HCT116 (cell line): ENCODE data around the gene PPP4R2. TPM values are rescaled to one million over a fixed set of nuclear protein-coding genes. Genes with fewer than 3 reads are reported as not detected.

Experiments
- ATAC-seq: fragments of 200-7000 bp; cut with Tn5 transposase; 2 replicates; pipeline ENCODE4 v1.9.1; 2020; ENCODE audit warnings: mild to moderate bottlenecking, moderate library complexity
- BruUV-seq: library from RNA; stranded (reverse); fragments of 400-500 nt; replicated peaks from 2 replicates; lab custom pipeline; 2021; lab: Mats Ljungman, UMichigan
- CTCF ChIA-PET: fragments of 300-600 bp; sonication (Branson Sonifier 250); formaldehyde crosslinking; loops from one replicate; lab custom pipeline; 2021; ENCODE audit warnings: antibody characterized with exemption; lab: Charles Lee
- POLR2A ChIA-PET: fragments of 300-600, 350-600 bp; sonication (Branson Sonifier 250); formaldehyde crosslinking; loops from one replicate; lab custom pipeline; 2021; ENCODE audit warnings: antibody characterized with exemption; lab: Charles Lee
- RAD21 ChIA-PET, 2 experiments: fragments of 300-600 bp; sonication (Branson Sonifier 250); formaldehyde crosslinking; loops; one replicate each; lab custom pipeline; 2023; ENCODE audit warnings: low total read pairs in 2 of 2; ENCODE audit not compliant: uncharacterized antibody in 2 of 2, unreplicated experiment in 2 of 2, low non-redundant PET in 1 of 2; lab: Charles Lee
- DNase-seq: peaks from one replicate; pipeline ENCODE4 v3.0.0-alpha.2; 2010; ENCODE audit warnings: low read depth, low spot score
- H2AFZ ChIP-seq: fragments of 200-600 bp; shearing (Covaris generic), sonication (generic); 2 replicates; pipeline ENCODE4 v1.6.1; 2017; ENCODE audit warnings: low read depth, mixed run types, mixed read lengths, antibody characterized with exemption, low read length; ENCODE audit not compliant: poor library complexity, severe bottlenecking
- H3K27ac ChIP-seq: 2 replicates; pipeline ENCODE4 v1.5.1; 2012; ENCODE audit warnings: low read depth, low read length
- H3K27me3 ChIP-seq: fragments of 200-600 bp; sonication (generic); 2 replicates; pipeline ENCODE4 v1.6.1; 2016; ENCODE audit warnings: mixed run types, low read length, mixed read lengths; ENCODE audit not compliant: insufficient read depth
- H3K36me3 ChIP-seq, 2 experiments: fragments of 200-500 bp in 1 of 2; fragments of 200-600 bp in 1 of 2; sonication (Bioruptor generic) in 1 of 2; sonication (generic) in 1 of 2; 2 replicates each; pipeline versions ENCODE4 v1.5.1 to v1.6.1; 2014 to 2016; ENCODE audit warnings: low read length in 2 of 2, inconsistent platforms in 1 of 2, mixed read lengths in 1 of 2, mixed run types in 1 of 2; ENCODE audit not compliant: insufficient read depth in 2 of 2, control insufficient read depth in 1 of 2
- H3K4me1 ChIP-seq, 2 experiments: fragments of 200-600 bp in 1 of 2; sonication (generic) in 1 of 2; 2 replicates each; pipeline versions ENCODE4 v1.5.1 to v1.6.1; 2012 to 2017; ENCODE audit warnings: low read length in 2 of 2, inconsistent platforms in 1 of 2, mild to moderate bottlenecking in 1 of 2, mixed read lengths in 1 of 2, mixed run types in 1 of 2, moderate library complexity in 1 of 2; ENCODE audit not compliant: insufficient read depth in 2 of 2, control insufficient read depth in 1 of 2
- H3K4me2 ChIP-seq: fragments of 200-600 bp; sonication (generic); 2 replicates; pipeline ENCODE4 v1.6.1; 2017; ENCODE audit warnings: mixed run types, low read length, mixed read lengths
- H3K4me3 ChIP-seq, 2 experiments: fragments of 200-600 bp in 1 of 2; sonication (generic) in 1 of 2; replicated peaks in 1 of 2; 2 replicates each; pipeline ENCODE4 v1.5.1; 2011 to 2016; ENCODE audit warnings: low read length in 2 of 2, control low read depth in 1 of 2, low read depth in 1 of 2, mild to moderate bottlenecking in 1 of 2, mixed read lengths in 1 of 2, mixed run types in 1 of 2
- H3K79me2 ChIP-seq: fragments of 200-600 bp; sonication (generic); 2 replicates; pipeline ENCODE4 v1.6.1; 2017; ENCODE audit warnings: mild to moderate bottlenecking, mixed run types, low read length, moderate library complexity, mixed read lengths; ENCODE audit not compliant: insufficient read depth
- H3K9ac ChIP-seq: fragments of 200-600 bp; sonication (generic); 2 replicates; pipeline ENCODE4 v1.6.1; 2016; ENCODE audit warnings: low read length, mixed read lengths
- H3K9me2 ChIP-seq: fragments of 200-600 bp; sonication (generic), shearing (Covaris generic); 2 replicates; pipeline ENCODE4 v1.6.1; 2017; ENCODE audit warnings: mixed run types, mild to moderate bottlenecking, moderate library complexity; ENCODE audit not compliant: insufficient read depth
- H3K9me3 ChIP-seq, 2 experiments: fragments of 200-500 bp in 1 of 2; fragments of 200-600 bp in 1 of 2; sonication (Bioruptor generic) in 1 of 2; sonication (generic) in 1 of 2; 2 replicates each; pipeline ENCODE4 v1.6.1; 2014 to 2017; ENCODE audit warnings: low read length in 2 of 2, mixed read lengths in 2 of 2, inconsistent platforms in 1 of 2, low read depth in 1 of 2, mild to moderate bottlenecking in 1 of 2, mixed run types in 1 of 2, moderate library complexity in 1 of 2; ENCODE audit not compliant: control insufficient read depth in 1 of 2, insufficient read depth in 1 of 2
- H4K20me1 ChIP-seq: fragments of 200-600 bp; sonication (generic), shearing (Covaris generic); 2 replicates; pipeline ENCODE4 v1.6.1; 2017; ENCODE audit warnings: mixed run types, mild to moderate bottlenecking, moderate library complexity; ENCODE audit not compliant: insufficient read depth
- CBX3 ChIP-seq: IDR thresholded peaks from 2 replicates; pipeline ENCODE4 v1.6.1; 2012; ENCODE audit warnings: low read depth
- CEBPB ChIP-seq: IDR thresholded peaks from 2 replicates; pipeline ENCODE4 v1.6.1; 2012; ENCODE audit warnings: low read depth
- EGR1 ChIP-seq: IDR thresholded peaks from 2 replicates; pipeline ENCODE4 v1.6.1; 2012; ENCODE audit warnings: low read depth
- ELF1 ChIP-seq: IDR thresholded peaks from 2 replicates; pipeline ENCODE4 v1.6.1; 2012; ENCODE audit warnings: low read depth, borderline replicate concordance
- FOSL1 ChIP-seq: IDR thresholded peaks from 2 replicates; pipeline ENCODE4 v1.6.1; 2012; ENCODE audit warnings: low read depth
- JUND ChIP-seq: IDR thresholded peaks from 2 replicates; pipeline ENCODE4 v1.6.1; 2012
- MAX ChIP-seq: IDR thresholded peaks from 2 replicates; pipeline ENCODE4 v1.6.1; 2012
- RAD21 ChIP-seq: IDR thresholded peaks from 2 replicates; pipeline ENCODE4 v1.6.1; 2012; ENCODE audit warnings: low read depth, mild to moderate bottlenecking
- SIN3A ChIP-seq: IDR thresholded peaks from 2 replicates; pipeline ENCODE4 v1.6.1; 2012; ENCODE audit warnings: low read depth
- SRF ChIP-seq: IDR thresholded peaks from 2 replicates; pipeline ENCODE4 v1.6.1; 2012; ENCODE audit warnings: low read depth
- TCF7L2 ChIP-seq: IDR thresholded peaks from 2 replicates; pipeline ENCODE4 v1.7.0; 2011; ENCODE audit warnings: borderline replicate concordance, inconsistent platforms; ENCODE audit not compliant: insufficient read depth, insufficient read length; ENCODE audit errors: extremely low read depth
- YY1 ChIP-seq: IDR thresholded peaks from 2 replicates; pipeline ENCODE4 v1.6.1; 2011; ENCODE audit warnings: low read length, low read depth, moderate library complexity, mild to moderate bottlenecking; ENCODE audit not compliant: insufficient replicate concordance; ENCODE audit errors: extremely low read depth
- intact Hi-C: fragments of 100-400 bp; cut with micrococcal nuclease; formaldehyde crosslinking; loops from 2 replicates; pipeline ENCODE4 v1.10.0; 2022
- total RNA-seq: library from RNA; stranded (reverse); gene quantifications from one replicate; pipeline ENCODE4 v1.2.1, GENCODE V29; 2021; ENCODE audit not compliant: unreplicated experiment

The PPP4R2 gene
- total RNA-seq, 1 experiment from 2014 or later, result 72.5 TPM

DNA sequence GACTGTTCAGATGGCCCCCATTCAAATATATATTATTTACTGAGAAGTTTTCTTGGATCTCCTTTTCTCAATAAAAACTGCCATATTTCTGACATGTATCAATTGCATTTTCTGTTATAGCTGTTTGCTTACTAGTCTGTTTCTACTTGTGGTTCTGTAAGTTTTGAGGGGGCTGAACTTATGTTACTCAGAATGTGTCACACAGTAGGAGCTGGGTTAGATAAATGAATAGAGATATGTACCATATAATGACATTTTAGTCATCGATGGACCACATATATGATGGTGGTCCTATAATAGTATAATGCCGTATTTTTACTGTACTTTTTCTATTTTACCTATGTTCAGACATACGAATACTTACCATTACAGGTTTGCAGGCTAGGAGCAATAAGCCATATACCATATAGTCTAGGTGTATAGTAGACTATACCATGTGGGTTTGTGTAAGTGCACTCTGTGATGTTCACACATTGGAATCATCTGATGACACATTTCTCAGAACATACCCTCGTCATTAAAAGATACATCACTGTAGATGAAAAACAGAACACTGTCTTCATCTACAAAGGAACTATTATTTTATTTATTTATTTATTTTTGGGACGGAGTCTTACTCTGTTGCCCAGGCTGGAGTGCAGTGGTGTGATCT, 22.3 kb downstream of the PPP4R2 start:
- Histone ChIP-seq H2AFZ (no peak overlapping the region), H3K9ac (no peak overlapping the region), H3K27ac (no peak overlapping the region), H3K36me3 (peaks cover 0 to 4% of the 10 kb centered on the region in 2 experiments; a peak in 1 of 4 replicates), H3K9me3 (no peaks in the 10 kb centered on the region), H3K79me2 (peaks cover 100% of the 10 kb centered on the region), H3K4me1 (peaks cover 4 to 7% of the 10 kb centered on the region in 2 experiments; a peak in 3 of 4 replicates), H3K27me3 (no peaks in the 10 kb centered on the region), H3K4me3 (no peak overlapping the region), H3K4me2 (no peak overlapping the region), H3K9me2 (no peaks in the 10 kb centered on the region), H4K20me1 (peaks cover 22% of the 10 kb centered on the region)
- ATAC-seq, result no peak
- no peak for DNase-seq
- BruUV-seq, result no TSS peak
- intact Hi-C loops, result no loop called here
- ChIA-PET POLR2A (no interaction called here), CTCF (no interaction called here), RAD21 (no interaction called here)
- TF ChIP-seq EGR1 (no peak), CEBPB (no peak), TCF7L2 (no peak), FOSL1 (no peak), MAX (no peak)

GRCh38 chr3:73021301-73021835, 24.8 kb downstream of the PPP4R2 start:
- ChIA-PET RAD21 (no interaction called here), POLR2A (no interaction called here), CTCF (no interaction called here)
- H3K9me3 ChIP-seq, result no peaks in the 10 kb centered on the region
- intact Hi-C loops, result no loop called here
- H4K20me1 ChIP-seq, result peaks cover 29% of the 10 kb centered on the region
- DNase-seq, result no peak
- H3K4me1 ChIP-seq, result peaks cover 12 to 17% of the 10 kb centered on the region in 2 experiments
- no peak overlapping the region for H2AFZ ChIP-seq
- no peaks in the 10 kb centered on the region for H3K27me3 ChIP-seq
- H3K27ac ChIP-seq, result no peak overlapping the region
- TF ChIP-seq SIN3A (no peak), SRF (no peak), JUND (no peak), ELF1 (no peak), YY1 (no peak), CBX3 (no peak), RAD21 (no peak), MAX (no peak)
- H3K4me3 ChIP-seq, result no peak overlapping the region
- BruUV-seq, result no TSS peak
- H3K79me2 ChIP-seq, result peaks cover 100% of the 10 kb centered on the region
- ATAC-seq, result no peak
- no peak overlapping the region for H3K4me2 ChIP-seq
- H3K9me2 ChIP-seq, result no peaks in the 10 kb centered on the region
- H3K9ac ChIP-seq, result no peak overlapping the region
- no peaks in the 10 kb centered on the region; a peak in 1 of 4 replicates for H3K36me3 ChIP-seq
